HEK293 (cell line): ENCODE results near the gene USP27X.

ENCODE experiments used
- PATZ1 ChIP-seq: fragments of 450-650 bp; formaldehyde crosslinking; IDR thresholded peaks from 2 replicates; pipeline ENCODE4 v1.5.1; 2016; ENCODE audit warnings: missing biosample characterization, missing genetic modification characterization
- SETDB1 ChIP-seq: IDR thresholded peaks from one replicate; pipeline ENCODE4 v1.6.1; 2017; ENCODE audit warnings: mild to moderate bottlenecking, low read length, moderate library complexity, mixed read lengths; ENCODE audit not compliant: insufficient read length
- TRIM28 ChIP-seq: IDR thresholded peaks from 2 replicates; pipeline ENCODE4 v1.6.1; 2011; ENCODE audit warnings: low read length, control low read depth, borderline replicate concordance
- ZBTB26 ChIP-seq: fragments of 450-650 bp; formaldehyde crosslinking; optimal IDR thresholded peaks from 2 replicates; pipeline ENCODE3; 2016; ENCODE audit warnings: missing biosample characterization, mild to moderate bottlenecking, missing genetic modification characterization
- ZNF274 ChIP-seq, 2 experiments: fragments of 200-500 bp in 1 of 2; fragments of 450-650 bp in 1 of 2; sonication (Bioruptor generic) in 1 of 2; formaldehyde crosslinking in 1 of 2; IDR thresholded peaks; 2 replicates each; pipeline versions ENCODE4 v1.5.1 to v1.6.1; 2014 to 2016; ENCODE audit warnings: borderline replicate concordance in 1 of 2, inconsistent platforms in 1 of 2, low read length in 1 of 2, missing biosample characterization in 1 of 2, missing genetic modification characterization in 1 of 2
- ZNF292 ChIP-seq: fragments of 450-650 bp; formaldehyde crosslinking; IDR thresholded peaks from 2 replicates; pipeline ENCODE4 v1.5.1; 2016; ENCODE audit warnings: low read depth, missing biosample characterization, missing genetic modification characterization, borderline replicate concordance
- ZNF544 ChIP-seq: fragments of 450-650 bp; formaldehyde crosslinking; IDR thresholded peaks from 2 replicates; pipeline ENCODE4 v1.5.0; 2017; ENCODE audit warnings: missing biosample characterization, missing genetic modification characterization
- ZNF561 ChIP-seq: fragments of 450-650 bp; IDR thresholded peaks from 2 replicates; pipeline ENCODE4 v1.5.1; 2018; ENCODE audit warnings: missing biosample characterization, missing genetic modification characterization, borderline replicate concordance
- ZNF76 ChIP-seq: fragments of 450-650 bp; formaldehyde crosslinking; IDR thresholded peaks from 2 replicates; pipeline ENCODE4; 2016; ENCODE audit warnings: low read depth, missing biosample characterization, missing genetic modification characterization, borderline replicate concordance
- ZNF768 ChIP-seq: fragments of 450-650 bp; formaldehyde crosslinking; IDR thresholded peaks from 2 replicates; pipeline ENCODE4 v1.5.1; 2018; ENCODE audit warnings: missing biosample characterization, mild to moderate bottlenecking, missing genetic modification characterization
- TF ChIP-seq, protein P1 (sequence below): fragments of 450-650 bp; formaldehyde crosslinking; IDR thresholded peaks from 2 replicates; pipeline ENCODE4 v1.5.1; 2016; ENCODE audit warnings: missing biosample characterization, missing genetic modification characterization
- TF ChIP-seq, protein P2 (sequence below): fragments of 450-650 bp; formaldehyde crosslinking; IDR thresholded peaks from 2 replicates; pipeline ENCODE4 v1.5.0; 2017; ENCODE audit warnings: missing biosample characterization, missing genetic modification characterization, borderline replicate concordance

DNA sequence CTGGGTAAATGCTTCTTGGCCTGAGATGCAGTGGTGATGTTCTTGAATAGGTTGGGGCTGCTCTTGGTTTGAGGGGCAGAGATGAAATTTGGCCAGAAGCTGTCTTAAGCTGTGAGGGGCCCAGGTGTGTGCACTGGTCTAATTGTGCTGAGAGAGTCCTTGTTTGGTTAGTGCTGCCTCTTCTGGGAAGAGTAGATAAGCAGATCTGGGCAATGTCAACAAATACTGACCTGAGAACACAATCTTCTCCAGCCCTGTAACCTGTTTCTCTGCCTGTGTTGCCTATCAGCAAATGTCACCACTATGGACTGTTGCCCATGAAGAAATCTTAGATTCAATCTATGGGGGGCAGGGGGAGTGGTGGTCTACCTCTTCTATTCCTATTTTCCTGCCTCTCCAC is 17.2 kb upstream of the USP27X start:
- TF ChIP-seq ZNF274 (IDR thresholded peaks at IDR 0.05; ENCODE audit: low read length) (no peak), ZNF274 (tag by site-specific recombination; IDR thresholded peaks at IDR 0.05; ENCODE audit: borderline replicate concordance) (no peak), TRIM28 (no peak), ZNF768 (tag by site-specific recombination) (no peak), ZNF292 (tag by site-specific recombination) (no peak), ZBTB26 (tag by site-specific recombination) (no peak), ZNF544 (tag by site-specific recombination) (no peak), ZNF561 (tag by site-specific recombination) (no peak), SETDB1 (no peak), PATZ1 (no peak), ZNF76 (tag by site-specific recombination) (no peak)
- TF ChIP-seq, protein P1, sequence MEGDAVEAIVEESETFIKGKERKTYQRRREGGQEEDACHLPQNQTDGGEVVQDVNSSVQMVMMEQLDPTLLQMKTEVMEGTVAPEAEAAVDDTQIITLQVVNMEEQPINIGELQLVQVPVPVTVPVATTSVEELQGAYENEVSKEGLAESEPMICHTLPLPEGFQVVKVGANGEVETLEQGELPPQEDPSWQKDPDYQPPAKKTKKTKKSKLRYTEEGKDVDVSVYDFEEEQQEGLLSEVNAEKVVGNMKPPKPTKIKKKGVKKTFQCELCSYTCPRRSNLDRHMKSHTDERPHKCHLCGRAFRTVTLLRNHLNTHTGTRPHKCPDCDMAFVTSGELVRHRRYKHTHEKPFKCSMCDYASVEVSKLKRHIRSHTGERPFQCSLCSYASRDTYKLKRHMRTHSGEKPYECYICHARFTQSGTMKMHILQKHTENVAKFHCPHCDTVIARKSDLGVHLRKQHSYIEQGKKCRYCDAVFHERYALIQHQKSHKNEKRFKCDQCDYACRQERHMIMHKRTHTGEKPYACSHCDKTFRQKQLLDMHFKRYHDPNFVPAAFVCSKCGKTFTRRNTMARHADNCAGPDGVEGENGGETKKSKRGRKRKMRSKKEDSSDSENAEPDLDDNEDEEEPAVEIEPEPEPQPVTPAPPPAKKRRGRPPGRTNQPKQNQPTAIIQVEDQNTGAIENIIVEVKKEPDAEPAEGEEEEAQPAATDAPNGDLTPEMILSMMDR (tag by site-specific recombination) = no peak
- TF ChIP-seq, protein P2, sequence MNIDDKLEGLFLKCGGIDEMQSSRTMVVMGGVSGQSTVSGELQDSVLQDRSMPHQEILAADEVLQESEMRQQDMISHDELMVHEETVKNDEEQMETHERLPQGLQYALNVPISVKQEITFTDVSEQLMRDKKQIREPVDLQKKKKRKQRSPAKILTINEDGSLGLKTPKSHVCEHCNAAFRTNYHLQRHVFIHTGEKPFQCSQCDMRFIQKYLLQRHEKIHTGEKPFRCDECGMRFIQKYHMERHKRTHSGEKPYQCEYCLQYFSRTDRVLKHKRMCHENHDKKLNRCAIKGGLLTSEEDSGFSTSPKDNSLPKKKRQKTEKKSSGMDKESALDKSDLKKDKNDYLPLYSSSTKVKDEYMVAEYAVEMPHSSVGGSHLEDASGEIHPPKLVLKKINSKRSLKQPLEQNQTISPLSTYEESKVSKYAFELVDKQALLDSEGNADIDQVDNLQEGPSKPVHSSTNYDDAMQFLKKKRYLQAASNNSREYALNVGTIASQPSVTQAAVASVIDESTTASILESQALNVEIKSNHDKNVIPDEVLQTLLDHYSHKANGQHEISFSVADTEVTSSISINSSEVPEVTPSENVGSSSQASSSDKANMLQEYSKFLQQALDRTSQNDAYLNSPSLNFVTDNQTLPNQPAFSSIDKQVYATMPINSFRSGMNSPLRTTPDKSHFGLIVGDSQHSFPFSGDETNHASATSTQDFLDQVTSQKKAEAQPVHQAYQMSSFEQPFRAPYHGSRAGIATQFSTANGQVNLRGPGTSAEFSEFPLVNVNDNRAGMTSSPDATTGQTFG (tag by site-specific recombination) = no peak
